IPS-18a (cell line): ENCODE data around the gene TC2N.
"Not testable (repeated sequence)": the region's sequence is repeated elsewhere in the genome, so short reads cannot be mapped to it uniquely, and the experiment has no call there.

ENCODE experiments used
- H3K27ac ChIP-seq: one replicate; pipeline ENCODE4 v1.5.1; 2013; ENCODE audit warnings: low read length
- H3K27me3 ChIP-seq: one replicate; pipeline ENCODE4 v1.6.1; 2013; ENCODE audit warnings: mild to moderate bottlenecking, low read length; ENCODE audit not compliant: control insufficient read depth, insufficient read depth
- H3K36me3 ChIP-seq: one replicate; pipeline ENCODE4 v1.6.1; 2013; ENCODE audit warnings: low read depth, low read length; ENCODE audit not compliant: control insufficient read depth
- H3K4me1 ChIP-seq: one replicate; pipeline ENCODE4 v1.6.1; 2013; ENCODE audit warnings: low read depth, low read length; ENCODE audit not compliant: control insufficient read depth
- H3K4me3 ChIP-seq: one replicate; pipeline ENCODE4 v1.5.1; 2013; ENCODE audit warnings: low read length
- H3K9ac ChIP-seq: one replicate; pipeline ENCODE4 v1.6.1; 2013; ENCODE audit warnings: mild to moderate bottlenecking, low read length, moderate library complexity
- H3K9me3 ChIP-seq: one replicate; pipeline ENCODE4 v1.6.1; 2013; ENCODE audit warnings: low read depth, low read length; ENCODE audit not compliant: control insufficient read depth

TC2N gene

DNA sequence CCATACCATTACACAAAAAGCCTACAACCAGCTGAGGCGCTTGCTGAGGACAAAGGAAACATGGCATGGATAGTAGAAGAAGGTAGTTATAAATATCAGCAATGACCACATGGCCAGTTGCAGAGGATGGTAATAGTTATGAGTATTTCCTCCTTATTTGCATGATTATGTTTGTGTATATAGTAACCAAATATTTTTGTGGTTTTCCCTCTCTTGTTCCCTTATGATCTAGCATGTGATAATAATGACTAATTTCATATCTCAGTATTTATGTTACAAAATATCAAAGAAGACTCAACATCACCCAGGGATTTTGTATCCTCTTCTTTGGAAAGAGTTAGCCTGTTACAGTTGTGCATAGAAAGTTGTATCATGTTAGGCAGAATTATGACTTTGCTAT, 122.0 kb downstream of the TC2N start:
- H3K9me3 ChIP-seq = no peaks in the 10 kb centered on the region
- no peak overlapping the region for H3K27ac ChIP-seq
- no peak overlapping the region for H3K9ac ChIP-seq
- H3K36me3 ChIP-seq = no peaks in the 10 kb centered on the region
- H3K4me1 ChIP-seq = no peaks in the 10 kb centered on the region
- H3K4me3 ChIP-seq = no peak overlapping the region
- no peaks in the 10 kb centered on the region for H3K27me3 ChIP-seq

DNA sequence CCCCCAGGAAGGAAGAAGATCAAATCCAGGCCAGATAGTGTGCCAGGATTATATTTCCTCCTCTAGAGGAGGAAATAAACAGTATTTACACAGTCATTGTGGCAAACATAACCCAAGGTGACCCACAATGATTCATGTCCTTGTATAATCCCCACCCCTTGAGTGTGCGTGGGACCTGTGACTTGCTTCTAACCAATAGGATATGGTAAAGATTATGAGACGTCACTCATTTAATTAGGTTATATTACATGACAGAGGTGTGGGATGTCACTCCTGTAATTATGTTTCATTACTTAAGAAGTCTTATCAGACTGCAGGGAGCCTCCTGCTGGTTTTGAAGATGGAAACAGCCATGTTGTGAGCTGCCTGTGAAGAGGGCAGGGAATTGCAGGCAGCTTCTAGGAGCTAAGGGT, 123.3 kb downstream of the TC2N start:
- Histone ChIP-seq H3K4me3 (no peak overlapping the region), H3K27ac (no peak overlapping the region), H3K4me1 (no peaks in the 10 kb centered on the region), H3K27me3 (no peaks in the 10 kb centered on the region), H3K36me3 (no peaks in the 10 kb centered on the region), H3K9ac (no peak overlapping the region), H3K9me3 (no peaks in the 10 kb centered on the region)

DNA sequence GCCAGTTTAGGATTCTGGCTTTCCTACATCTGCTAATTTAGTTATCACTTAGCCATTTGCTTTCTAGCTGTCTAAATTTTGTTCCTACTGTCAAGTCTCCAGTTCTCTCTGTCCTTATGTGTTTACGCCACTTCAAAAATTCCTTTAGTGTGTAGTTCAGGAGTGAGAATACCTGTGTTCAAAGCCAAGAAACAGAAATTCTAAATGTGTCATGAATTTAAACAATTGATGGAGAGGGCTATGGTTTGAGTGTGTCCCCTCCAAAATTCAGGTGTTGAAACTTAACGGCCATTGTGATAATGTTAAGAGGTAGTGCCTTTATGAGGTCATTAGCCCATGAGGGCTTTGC, 124.1 kb downstream of the TC2N start:
- H3K4me1 ChIP-seq = no peaks in the 10 kb centered on the region
- H3K4me3 ChIP-seq = no peak overlapping the region
- H3K36me3 ChIP-seq = no peaks in the 10 kb centered on the region
- no peaks in the 10 kb centered on the region for H3K27me3 ChIP-seq
- no peak overlapping the region for H3K9ac ChIP-seq
- H3K9me3 ChIP-seq = no peaks in the 10 kb centered on the region
- no peak overlapping the region for H3K27ac ChIP-seq

DNA sequence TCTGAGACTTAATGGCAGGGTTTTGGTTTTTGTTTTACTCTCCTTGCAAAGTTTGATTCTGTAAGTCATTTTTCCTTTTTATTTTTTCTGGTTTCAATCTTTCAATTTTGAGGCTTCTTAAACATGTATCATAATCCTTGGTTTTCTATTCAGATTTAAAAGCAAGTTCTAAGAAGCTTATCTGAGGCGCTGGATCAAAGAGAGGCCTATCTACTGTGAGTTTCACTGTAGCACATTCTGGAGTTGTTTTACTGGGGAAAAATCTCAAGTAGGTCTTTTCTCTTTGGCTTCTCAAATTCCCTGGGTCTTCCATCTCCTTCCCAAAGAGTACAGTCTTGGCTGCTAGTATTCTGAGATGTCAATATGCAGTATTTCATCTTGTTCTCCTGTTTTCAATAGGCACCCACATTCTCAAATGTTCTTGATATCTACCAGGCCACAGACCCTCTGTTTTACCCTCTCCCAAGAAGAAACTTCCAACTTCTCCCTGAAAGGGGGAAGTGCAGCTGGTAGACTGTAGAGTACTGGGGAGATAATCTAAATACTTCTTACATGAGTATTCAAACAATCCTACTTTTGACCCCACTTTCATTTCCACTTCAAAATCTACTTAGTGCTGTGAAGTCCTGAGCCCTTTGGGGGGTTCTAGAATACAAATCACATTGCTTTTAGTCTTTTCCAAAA, 124.6 kb downstream of the TC2N start:
- Histone ChIP-seq H3K9ac (no peak overlapping the region), H3K27me3 (no peaks in the 10 kb centered on the region), H3K27ac (no peak overlapping the region), H3K4me3 (no peak overlapping the region), H3K9me3 (no peaks in the 10 kb centered on the region), H3K4me1 (no peaks in the 10 kb centered on the region), H3K36me3 (no peaks in the 10 kb centered on the region)

DNA sequence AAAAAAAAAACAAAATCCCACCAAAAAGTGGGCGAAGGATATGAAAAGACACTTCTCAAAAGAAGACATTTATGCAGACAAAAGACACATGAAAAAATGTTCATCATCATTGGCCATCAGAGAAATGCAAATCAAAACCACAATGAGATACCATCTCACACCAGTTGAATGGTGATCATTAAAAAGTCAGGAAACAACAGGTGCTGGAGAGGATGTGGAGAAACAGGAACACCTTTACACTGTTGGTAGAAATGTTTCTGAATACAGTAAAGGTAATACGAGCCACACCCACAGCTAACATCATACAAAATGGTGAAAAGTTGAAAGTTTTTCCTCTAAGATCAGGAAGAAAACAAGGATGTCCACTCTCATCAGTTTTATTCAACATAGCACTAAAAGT, 127.5 kb downstream of the TC2N start:
- not testable (repeated sequence) for H3K27ac ChIP-seq, H3K9ac ChIP-seq

DNA sequence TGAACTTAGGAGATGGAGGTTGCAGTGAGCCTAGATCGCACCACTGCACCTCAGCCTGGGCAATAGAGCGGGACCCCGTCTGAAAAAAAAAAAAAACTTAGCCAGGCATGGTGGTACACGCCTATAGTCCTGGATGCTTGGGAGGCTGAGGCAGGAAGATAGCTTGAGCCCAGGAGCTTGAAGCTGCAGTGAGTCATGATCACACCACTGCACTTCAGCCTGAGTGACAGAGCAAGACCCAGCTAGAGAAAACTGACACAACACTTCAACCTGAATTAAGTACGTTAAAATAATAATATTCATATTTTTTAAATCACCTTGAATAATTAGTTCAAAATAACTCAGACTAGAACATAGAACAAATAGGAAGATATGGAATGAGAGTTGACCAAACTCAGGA, 129.7 kb downstream of the TC2N start:
- H3K36me3 ChIP-seq = no peaks in the 10 kb centered on the region
- no peaks in the 10 kb centered on the region for H3K27me3 ChIP-seq
- no peaks in the 10 kb centered on the region for H3K4me1 ChIP-seq
- no peaks in the 10 kb centered on the region for H3K9me3 ChIP-seq
- H3K4me3 ChIP-seq = no peak overlapping the region
- H3K27ac ChIP-seq = no peak overlapping the region
- no peak overlapping the region for H3K9ac ChIP-seq

More for the DNA sequence above, 127.5 kb downstream of the TC2N start:
- not testable (repeated sequence) for H3K4me3 ChIP-seq, H3K27me3 ChIP-seq, H3K4me1 ChIP-seq, H3K36me3 ChIP-seq, H3K9me3 ChIP-seq

DNA sequence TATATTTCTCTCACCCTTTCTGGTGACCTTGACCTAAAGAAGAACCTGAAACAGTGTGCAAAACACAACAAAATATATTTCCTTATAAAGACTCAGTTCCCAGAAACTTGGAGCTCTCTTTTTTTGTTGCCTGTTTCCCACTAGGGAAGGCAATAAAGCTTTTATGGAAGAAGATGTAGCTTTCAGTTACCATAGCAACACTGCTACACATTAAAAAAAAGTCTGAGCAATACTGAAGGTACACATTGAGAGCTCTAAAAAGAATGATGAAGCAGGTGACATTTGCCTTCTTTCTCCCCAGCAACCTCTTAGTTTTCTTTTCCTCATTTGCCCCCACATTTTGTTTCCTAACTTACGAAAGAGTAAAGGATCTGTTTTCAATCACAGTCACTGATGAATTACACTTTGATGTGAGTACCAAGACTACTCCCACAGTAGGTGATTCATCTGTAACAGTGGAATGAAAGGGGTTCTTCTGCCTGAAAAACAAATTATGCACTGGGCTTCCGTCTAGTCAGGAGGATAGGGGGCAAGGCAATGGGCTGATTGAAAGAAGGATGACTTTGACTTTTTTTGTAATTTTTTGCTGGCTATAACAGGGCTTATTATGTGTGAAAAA, 134.4 kb downstream of the TC2N start:
- no peak overlapping the region for H3K27ac ChIP-seq
- no peak overlapping the region for H3K9ac ChIP-seq
- H3K4me1 ChIP-seq = peaks cover 3% of the 10 kb centered on the region
- no peaks in the 10 kb centered on the region for H3K9me3 ChIP-seq
- no peak overlapping the region for H3K4me3 ChIP-seq
- no peaks in the 10 kb centered on the region for H3K36me3 ChIP-seq
- no peaks in the 10 kb centered on the region for H3K27me3 ChIP-seq

DNA sequence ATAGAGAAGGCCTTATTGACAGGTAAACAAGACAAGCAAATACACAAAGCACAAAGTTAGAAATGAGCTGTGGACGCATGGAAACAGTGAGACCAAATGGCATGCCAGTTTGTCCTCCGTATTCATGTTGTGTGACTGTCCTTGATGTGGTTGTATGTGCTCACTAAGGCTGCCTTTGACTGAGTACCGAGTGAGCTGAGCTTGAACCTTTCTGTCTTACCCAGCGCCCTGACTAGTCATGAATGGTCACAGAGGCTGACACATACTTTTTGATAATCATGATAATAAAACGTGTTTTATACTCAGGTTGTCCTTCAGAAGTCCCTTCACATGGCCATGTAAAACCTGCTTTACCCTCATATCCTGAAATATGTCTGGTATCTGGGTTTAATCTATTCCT, 134.9 kb downstream of the TC2N start:
- Histone ChIP-seq H3K4me3 (no peak overlapping the region), H3K4me1 (peaks cover 3% of the 10 kb centered on the region), H3K9me3 (no peaks in the 10 kb centered on the region), H3K9ac (no peak overlapping the region), H3K27me3 (no peaks in the 10 kb centered on the region), H3K36me3 (no peaks in the 10 kb centered on the region), H3K27ac (no peak overlapping the region)

DNA sequence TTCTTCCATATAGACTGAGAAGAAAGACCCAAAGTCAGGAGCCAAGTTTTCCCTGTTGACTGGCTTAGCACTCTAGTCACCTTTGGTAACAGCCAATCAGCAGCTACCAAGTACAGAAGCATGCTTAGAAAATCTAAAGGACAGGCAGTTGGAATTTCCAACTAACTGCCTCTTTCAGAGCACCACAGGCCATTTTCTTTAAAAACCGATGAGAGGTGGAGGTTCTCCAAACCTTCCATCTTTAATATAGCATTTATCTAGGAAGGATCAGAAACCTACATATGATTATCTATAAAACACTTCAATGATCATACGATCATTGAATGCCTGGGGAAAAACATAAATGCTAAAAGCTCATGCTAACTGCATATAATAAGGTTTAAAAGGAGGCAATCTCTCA, 135.3 kb downstream of the TC2N start, which contains the start of gene CATSPERB:
Gene CATSPERB, minus strand, starts transcription at position 101 of the 400 bp plus-strand sequence. CDS start 2,607 bp downstream, outside the sequence.
- H3K27me3 ChIP-seq = no peaks in the 10 kb centered on the region
- no peaks in the 10 kb centered on the region for H3K9me3 ChIP-seq
- no peaks in the 10 kb centered on the region for H3K36me3 ChIP-seq
- no peak within 1 kb of the TSS for H3K27ac ChIP-seq
- H3K4me3 ChIP-seq = no peak within 1 kb of the TSS
- H3K9ac ChIP-seq = no peak within 1 kb of the TSS
- H3K4me1 ChIP-seq = peaks cover 3% of the 10 kb centered on the region

DNA sequence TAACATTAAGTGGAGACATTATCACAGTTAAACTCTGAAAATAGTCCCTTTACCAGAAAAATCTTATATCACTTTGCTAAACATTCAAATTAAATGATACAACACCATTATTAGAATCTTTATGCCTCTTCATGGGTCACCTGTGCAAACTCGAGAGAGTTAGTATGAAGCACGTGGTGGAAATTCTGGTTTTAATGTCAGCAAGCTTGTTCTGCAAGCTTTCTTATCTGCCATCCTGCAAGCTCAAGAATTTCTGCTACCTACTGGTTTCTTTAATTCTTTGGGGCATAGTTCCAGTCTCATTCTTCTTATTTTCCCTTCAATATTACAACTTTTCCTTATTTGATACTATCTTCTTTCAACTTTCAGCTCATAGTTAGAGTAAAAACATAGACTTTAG, 136.3 kb downstream of the TC2N start:
- no peak overlapping the region for H3K4me3 ChIP-seq

DNA sequence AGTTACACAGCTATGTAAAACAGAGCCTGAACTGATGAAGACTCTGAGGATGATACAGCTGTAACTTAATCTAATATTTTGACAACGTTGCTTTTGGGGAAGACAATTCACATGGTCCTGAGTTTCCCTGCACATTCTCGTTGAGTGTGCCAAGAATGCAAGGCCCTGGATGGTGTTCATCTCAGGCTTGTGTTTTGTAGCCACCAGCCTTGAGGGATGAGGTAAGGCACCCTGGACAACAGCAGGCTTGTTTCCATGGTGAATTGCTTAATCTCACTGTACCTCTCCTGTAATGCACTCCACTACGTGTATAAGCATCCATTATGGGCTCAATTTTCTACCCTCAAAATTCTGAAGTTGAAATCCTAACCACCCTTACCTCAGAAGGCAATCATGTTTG, 137.6 kb downstream of the TC2N start:
- H3K4me3 ChIP-seq = no peak overlapping the region
- no peak overlapping the region for H3K9ac ChIP-seq
- no peaks in the 10 kb centered on the region for H3K36me3 ChIP-seq
- H3K27ac ChIP-seq = no peak overlapping the region
- H3K4me1 ChIP-seq = peaks cover 3% of the 10 kb centered on the region
- no peaks in the 10 kb centered on the region for H3K9me3 ChIP-seq
- H3K27me3 ChIP-seq = no peaks in the 10 kb centered on the region

More for the DNA sequence above, 136.3 kb downstream of the TC2N start:
- Histone ChIP-seq H3K27ac (no peak overlapping the region), H3K9me3 (no peaks in the 10 kb centered on the region), H3K36me3 (no peaks in the 10 kb centered on the region), H3K4me1 (peaks cover 3% of the 10 kb centered on the region), H3K27me3 (no peaks in the 10 kb centered on the region), H3K9ac (no peak overlapping the region)
